HG03064 (cell line): ENCODE results near the gene PARD3.

Source experiments
- ATAC-seq: cut with Tn5 transposase; IDR thresholded peaks from one replicate; pipeline ENCODE4 v1.9.1; 2021; ENCODE audit warnings: low read depth; ENCODE audit not compliant: unreplicated experiment

Gene PARD3

GRCh38 chr10:34185998-34186397 lies 629.1 kb downstream of the PARD3 start:
- no peak for ATAC-seq

GRCh38 chr10:34184939-34185386 lies 630.1 kb downstream of the PARD3 start:
- ATAC-seq = no peak

- ATAC-seq = no peak
Measured at GRCh38 chr10:34184397-34184796, 630.7 kb downstream of the PARD3 start.

DNA sequence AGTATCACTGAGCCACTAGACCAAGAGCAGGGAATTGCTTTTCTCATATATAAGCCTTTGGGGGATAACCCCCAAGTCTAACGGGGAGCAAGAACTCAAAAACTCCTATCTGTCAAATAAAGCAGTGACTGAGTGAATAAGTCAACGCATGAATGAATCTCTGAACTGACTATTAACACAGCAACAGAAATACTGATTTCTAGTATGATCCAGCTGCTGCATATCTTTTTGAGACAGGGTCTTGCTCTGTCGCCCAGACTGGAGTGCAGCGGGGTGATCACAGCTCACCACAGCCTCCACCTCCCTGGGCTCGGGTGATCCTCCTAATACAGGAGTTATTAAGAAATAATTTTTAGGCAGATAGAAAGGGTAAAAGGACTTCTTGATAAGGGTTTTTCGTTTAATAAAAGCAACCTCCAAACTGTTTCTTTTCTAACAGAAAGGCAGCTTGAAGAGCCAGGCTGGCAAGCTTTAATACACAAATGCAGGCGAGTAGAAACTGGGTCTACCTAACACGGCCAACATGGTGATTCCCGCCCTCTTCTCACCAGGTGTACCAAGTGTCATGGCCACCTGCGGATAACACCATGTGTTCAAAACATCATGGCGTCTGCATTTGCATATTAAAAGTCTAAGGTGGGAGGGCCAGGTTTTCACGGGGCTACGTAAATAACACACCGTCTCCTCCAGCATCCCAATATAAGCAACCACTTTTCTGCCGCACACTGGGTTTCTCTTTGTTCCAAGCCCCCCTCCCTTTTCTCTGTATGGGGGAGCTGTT lies 631.9 kb downstream of the PARD3 start:
- ATAC-seq = no peak

DNA sequence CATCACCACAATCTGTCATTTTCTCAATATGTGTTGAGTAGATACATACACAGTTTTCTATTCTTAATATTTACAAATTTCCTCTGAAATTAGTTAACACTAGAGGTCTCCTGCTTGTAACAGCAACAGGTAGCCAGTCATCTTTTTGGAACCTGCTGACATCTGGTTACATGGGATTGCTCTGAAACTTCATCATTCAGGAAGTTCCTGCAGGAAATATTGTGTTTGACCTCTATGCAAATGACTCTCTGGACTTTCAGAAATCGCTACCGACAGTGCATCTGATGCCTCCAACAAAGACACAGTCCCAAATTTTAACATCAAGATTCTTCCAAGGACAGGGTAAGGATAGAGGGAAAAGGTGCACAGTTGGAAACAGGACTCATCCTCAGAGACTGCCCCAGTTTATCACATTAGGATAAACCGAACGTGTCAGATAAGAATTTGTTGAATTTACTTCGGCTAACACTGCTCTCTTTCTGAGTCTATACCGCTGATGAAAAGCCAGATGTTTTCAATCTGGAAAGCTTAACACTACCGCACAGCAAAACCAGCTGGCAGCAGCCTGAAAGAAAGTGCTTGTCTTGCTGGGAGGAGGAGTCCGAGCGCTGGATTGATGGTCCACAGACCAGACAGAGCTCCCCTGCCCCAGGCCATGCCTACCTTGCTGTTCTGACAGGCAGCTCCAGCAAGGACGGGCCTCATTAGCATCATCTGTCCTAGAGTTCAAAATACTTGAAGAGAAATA lies 633.4 kb downstream of the PARD3 start:
- no peak for ATAC-seq

DNA sequence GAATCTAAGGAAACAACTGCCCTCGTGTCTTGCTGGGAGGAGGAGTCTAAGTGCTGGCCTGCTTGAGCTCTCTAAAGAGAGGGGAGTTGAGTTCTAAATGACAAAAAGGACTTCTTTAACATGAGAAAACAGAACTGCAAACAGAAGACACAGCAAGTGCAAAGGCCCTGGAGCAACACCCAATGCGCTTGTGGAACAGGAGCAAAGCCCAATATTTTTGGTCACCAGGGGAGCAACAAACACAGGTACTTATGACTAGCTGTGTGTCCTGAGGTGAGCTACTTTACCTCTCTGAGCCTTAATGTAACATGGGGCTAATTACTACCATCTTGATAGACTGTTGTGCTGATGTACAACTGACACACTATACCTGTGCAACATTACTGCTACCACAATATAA lies 634.3 kb downstream of the PARD3 start:
- ATAC-seq = no peak

DNA sequence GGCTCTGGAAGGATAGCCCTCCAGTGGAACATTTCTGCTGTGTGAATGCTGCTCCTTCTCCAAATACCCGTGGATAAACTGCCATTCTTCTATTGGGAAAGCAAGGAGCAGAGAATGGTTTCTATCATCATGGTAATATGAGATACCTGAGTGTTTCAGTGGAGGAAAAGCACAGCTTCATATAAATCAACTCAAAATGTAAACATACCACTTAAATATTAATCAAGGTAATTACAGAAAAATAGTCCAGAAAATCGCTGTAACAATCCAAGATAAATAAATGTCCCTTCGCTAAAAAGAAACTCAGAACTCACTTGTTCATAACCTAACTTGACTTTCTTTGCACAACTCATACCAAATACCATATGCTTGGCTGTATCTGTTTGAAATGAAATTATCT lies 635.8 kb downstream of the PARD3 start:
- no peak for ATAC-seq

- ATAC-seq = no peak
Measured at GRCh38 chr10:34178756-34179155, 636.3 kb downstream of the PARD3 start.

DNA sequence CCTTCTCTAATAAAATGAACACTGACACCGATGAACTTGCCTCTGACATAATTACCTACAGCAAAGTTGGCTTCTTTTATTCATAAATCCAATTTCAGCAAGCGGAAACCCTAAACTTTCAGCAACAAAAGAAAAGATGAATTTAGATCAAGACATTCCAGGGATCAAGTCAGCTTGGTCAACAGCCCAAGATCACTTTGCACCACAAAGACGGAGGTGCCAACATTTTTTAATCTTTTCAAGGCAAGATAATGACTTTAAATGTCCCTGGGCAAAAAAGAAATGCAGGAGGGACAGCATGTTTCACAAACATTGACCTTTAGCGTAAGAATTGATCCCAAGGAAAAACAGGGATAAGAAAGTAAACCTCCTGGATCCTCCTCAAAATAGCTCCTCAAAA lies 636.9 kb downstream of the PARD3 start:
- ATAC-seq = no peak

DNA sequence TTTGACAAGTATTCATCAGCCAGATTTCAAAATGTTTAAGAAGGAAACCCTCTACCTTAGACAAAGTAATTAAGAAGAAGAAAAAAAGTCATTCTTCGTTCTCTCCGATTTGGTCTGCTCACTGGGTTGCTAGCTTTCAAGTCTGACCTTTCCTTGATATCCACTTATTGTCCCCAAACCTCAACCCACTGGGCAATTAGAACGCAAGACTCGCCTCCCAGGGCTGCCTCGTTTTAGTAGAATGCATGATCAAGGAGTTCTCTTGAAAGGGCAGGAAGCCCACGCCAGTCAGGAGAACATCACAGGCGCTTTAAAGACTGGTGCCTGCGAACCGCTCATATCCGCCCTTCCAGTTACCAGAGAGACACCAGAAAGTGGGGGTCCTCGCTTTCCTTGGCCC lies 637.7 kb downstream of the PARD3 start:
- ATAC-seq = no peak

DNA sequence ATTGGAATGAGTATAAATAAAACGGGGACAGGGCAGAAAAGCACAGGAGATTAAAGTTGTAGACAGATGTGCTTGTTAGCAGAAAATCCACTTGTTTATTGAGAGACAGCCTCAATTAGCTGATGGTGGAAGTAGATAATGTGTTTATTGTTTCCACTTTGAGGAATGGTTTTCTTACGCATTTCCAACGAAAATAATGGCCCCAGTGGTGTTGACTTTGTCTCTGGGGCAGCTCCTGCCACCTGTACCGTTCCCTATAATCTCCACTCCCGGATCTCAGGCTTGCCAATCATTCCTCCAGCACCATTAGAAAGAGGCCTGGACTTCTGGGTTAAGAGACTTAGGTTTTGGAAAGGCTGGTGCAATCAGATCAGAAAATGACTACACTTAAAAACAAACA lies 638.7 kb downstream of the PARD3 start:
- ATAC-seq = no peak

DNA sequence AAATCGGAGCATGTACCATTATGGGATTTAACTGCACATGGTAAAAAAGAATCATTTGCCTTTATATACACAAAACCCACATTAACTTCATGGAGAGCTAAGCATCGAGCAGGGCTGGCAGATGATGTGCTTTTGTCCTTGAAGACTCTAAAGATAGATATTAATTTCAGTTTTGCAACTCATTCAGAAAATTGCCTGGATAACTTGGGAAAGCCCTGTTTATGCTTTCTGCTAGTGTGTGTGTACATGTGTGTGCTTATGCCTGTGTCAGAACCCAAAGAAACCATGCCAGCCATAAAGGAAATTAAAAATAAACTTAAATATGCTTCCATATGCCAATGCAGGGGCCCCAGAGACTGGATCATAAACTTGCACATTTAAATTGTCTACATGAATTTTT lies 640.0 kb downstream of the PARD3 start:
- ATAC-seq = no peak

DNA sequence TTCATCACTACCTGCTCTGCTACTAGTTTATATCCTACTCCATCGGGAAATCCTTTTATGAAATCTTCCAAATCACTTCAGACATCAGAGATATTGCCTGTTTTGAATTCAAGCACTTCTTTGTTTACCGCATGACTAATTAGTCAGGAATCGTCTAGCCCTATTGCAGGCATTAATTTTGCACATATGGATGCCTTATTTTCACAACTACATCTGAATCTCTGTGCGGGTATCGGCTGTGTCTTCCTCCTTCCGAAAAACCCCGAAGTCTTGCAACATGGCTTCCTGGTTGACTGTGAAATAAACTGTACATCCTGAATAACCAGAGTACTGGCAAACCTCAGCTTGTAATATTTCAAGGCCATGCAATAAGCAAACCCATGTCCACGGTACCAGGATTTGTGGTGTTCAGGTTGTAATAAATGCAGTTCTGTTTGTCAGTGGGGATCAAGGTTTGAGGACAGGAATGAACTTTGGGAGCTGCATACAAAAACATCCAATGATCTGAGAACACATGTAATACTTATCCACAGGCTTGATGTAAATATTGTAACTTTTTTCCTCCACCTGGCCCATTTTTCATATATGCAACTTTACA lies 642.1 kb downstream of the PARD3 start:
- ATAC-seq = no peak

GRCh38 chr10:34171957-34172527 lies 643.1 kb downstream of the PARD3 start:
- ATAC-seq = no peak

- ATAC-seq = no peak
Measured at GRCh38 chr10:34169677-34170076, 645.4 kb downstream of the PARD3 start.

DNA sequence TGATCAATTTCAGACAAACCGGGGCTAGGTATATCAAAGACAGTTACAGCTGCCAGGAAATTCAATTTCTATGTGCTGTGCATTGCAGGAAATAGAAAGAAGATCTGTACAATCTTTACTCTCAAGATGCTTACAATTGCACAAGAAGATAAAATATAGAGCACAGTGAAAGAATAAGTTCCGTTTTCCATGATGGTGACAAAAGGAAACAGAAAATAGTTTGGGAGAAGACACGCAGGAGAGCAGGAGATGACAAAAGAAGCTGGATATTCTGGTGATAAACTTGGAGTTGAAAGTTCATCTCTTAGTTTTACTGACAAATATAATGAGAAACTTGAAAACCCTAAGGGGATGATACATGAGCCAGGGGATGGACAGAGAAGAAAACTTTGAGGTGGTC lies 646.0 kb downstream of the PARD3 start:
- no peak for ATAC-seq

DNA sequence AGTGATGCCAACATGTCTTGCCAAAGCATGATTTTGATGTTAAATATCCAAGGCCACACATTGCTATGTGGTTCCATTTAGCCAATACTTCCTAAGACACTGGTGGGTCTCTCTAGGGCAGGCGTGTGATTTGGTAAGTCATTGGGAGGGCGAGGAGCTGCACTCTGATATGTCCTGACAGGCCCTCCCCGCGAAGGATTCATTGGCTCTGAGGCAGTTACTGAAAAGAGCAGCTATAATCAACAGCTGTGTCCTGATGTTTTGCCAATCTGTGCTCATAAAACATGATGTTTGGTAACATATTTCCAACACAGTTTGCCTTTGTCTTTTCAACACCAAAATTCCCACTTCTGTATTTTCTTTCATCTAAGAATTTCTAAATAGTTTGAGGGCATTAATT lies 646.7 kb downstream of the PARD3 start:
- ATAC-seq = no peak

- no peak for ATAC-seq
Measured at GRCh38 chr10:34166823-34167222, 648.3 kb downstream of the PARD3 start.

DNA sequence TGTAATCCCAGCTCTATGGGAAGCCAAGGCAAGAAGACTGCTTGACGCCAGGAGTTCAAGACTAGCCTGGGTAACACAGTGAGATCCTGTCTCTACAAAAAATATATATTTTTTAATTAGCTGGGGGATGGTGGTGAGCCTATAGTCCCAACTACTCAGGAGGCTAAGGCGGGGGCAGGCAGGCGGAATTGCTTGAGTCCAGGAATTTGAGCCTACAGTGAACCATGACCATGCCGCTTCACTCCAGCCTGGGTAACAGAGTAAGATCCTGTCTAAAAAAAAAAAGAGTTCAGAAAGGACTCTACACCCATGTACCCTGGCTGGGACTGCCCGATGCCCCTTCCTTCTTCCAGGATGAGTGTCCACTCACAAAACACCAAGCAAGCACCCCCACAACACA lies 648.7 kb downstream of the PARD3 start:
- ATAC-seq = no peak

- ATAC-seq = no peak
Measured at GRCh38 chr10:34164029-34164428, 651.1 kb downstream of the PARD3 start.
